Gastroesophageal sphincter (tissue), 4 donors: Measurements from ENCODE around the gene MFF. TPM values are rescaled to one million over a fixed set of nuclear protein-coding genes. Genes with fewer than 3 reads are reported as not detected.

Source experiments
- ATAC-seq: fragments of 150-250 bp; one replicate; pipeline ENCODE4 v1.9.1; 2016; ENCODE audit warnings: mild to moderate bottlenecking, moderate library complexity
- H3K27ac ChIP-seq, 4 donors: fragments of 200-600 bp; sonication (generic) in 3 of 4; 1 replicate in 3 of 4; 2 replicates in 1 of 4; pipeline ENCODE4 v1.5.1; 2016 to 2019
- H3K27me3 ChIP-seq: fragments of 200-600 bp; sonication (generic); one replicate; pipeline ENCODE4 v1.5.1; 2019
- H3K36me3 ChIP-seq, 2 donors: fragments of 200-600 bp; sonication (generic); one replicate each; pipeline ENCODE4 v1.5.1; 2019; ENCODE audit warnings: control low read depth in 1 of 2
- H3K4me1 ChIP-seq, 3 donors: fragments of 200-600 bp; sonication (generic); 1 replicate in 2 of 3; 2 replicates in 1 of 3; pipeline ENCODE4 v1.5.1; 2016 to 2019; ENCODE audit warnings: control low read depth in 2 of 3
- H3K4me3 ChIP-seq, 2 donors: fragments of 200-600 bp; sonication (generic); one replicate each; pipeline ENCODE4 v1.5.1; 2019; ENCODE audit warnings: mild to moderate bottlenecking in 1 of 2, moderate library complexity in 1 of 2
- H3K9me3 ChIP-seq, 3 donors: fragments of 200-600 bp; sonication (generic); one replicate each; pipeline ENCODE4 v1.5.1; 2017 to 2019; ENCODE audit warnings: control low read depth in 2 of 3
- EP300 ChIP-seq: sonication (generic); formaldehyde crosslinking; IDR thresholded peaks from one replicate; pipeline ENCODE4 v1.6.1; 2017; ENCODE audit warnings: antibody characterized with exemption, mild to moderate bottlenecking
- POLR2A ChIP-seq, 2 donors: fragments of 450-650 bp; IDR thresholded peaks; one replicate each; pipeline ENCODE4 v1.6.1; 2017; ENCODE audit warnings: antibody characterized with exemption in 2 of 2, mild to moderate bottlenecking in 2 of 2, moderate library complexity in 1 of 2
- POLR2AphosphoS5 ChIP-seq: sonication (generic); formaldehyde crosslinking; IDR thresholded peaks from one replicate; pipeline ENCODE4 v1.6.1; 2017; ENCODE audit warnings: antibody characterized with exemption
- WGBS, 2 donors: methylation state at CpG; one replicate each; pipeline ENCODE4 v1.1.5; 2018; ENCODE audit warnings: low coverage in 1 of 2; 5-methylcytosine and 5-hydroxymethylcytosine counted together
- total RNA-seq, 4 donors: library from RNA; depleted of rRNA; stranded (reverse); fragments of >200 nt; gene quantifications; one replicate each; pipeline ENCODE4 v1.1.0, GENCODE V29; 2016
- TF ChIP-seq, protein P1 (sequence below), 4 experiments: fragments of 200-600 bp in 2 of 4; fragments of 450-650 bp in 2 of 4; sonication (generic) in 1 of 4; IDR thresholded peaks; one replicate each; pipeline ENCODE4 v1.5.1; 2017 to 2019; ENCODE audit warnings: antibody characterized with exemption in 4 of 4, mild to moderate bottlenecking in 2 of 4, moderate library complexity in 2 of 4

MFF gene
- total RNA-seq, 4 donors from 2014 or later = 106 to 140 (median 118) TPM

DNA sequence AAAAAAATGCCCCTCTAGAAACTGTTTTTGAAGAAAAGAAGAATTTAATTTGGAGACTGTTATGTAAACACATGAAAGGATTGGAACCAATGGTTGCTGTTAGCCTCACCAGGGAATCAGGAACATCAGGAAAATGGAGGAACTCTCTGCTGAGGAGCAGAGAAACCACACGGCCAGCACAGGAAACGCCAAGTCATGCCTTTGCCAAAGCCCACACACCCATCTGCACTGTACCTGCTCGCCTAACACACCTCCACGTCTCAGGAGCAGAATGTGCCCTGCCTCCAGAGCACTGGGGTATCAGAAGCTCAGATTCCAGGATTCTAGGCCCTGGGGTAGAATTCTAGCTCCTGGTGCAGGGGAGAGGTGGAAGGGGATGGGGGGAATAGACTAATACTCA is 72.5 kb downstream of the MFF start:
- no peaks in the 10 kb centered on the region for H3K4me1 ChIP-seq
- ATAC-seq = no peak
- H3K4me3 ChIP-seq = no peak overlapping the region
- WGBS, 2 donors = 57 to 68% methylated on average over 4 of the region's 4 CpGs
- H3K27me3 ChIP-seq = no peaks in the 10 kb centered on the region
- TF ChIP-seq, protein P1, sequence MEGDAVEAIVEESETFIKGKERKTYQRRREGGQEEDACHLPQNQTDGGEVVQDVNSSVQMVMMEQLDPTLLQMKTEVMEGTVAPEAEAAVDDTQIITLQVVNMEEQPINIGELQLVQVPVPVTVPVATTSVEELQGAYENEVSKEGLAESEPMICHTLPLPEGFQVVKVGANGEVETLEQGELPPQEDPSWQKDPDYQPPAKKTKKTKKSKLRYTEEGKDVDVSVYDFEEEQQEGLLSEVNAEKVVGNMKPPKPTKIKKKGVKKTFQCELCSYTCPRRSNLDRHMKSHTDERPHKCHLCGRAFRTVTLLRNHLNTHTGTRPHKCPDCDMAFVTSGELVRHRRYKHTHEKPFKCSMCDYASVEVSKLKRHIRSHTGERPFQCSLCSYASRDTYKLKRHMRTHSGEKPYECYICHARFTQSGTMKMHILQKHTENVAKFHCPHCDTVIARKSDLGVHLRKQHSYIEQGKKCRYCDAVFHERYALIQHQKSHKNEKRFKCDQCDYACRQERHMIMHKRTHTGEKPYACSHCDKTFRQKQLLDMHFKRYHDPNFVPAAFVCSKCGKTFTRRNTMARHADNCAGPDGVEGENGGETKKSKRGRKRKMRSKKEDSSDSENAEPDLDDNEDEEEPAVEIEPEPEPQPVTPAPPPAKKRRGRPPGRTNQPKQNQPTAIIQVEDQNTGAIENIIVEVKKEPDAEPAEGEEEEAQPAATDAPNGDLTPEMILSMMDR (IDR thresholded peaks at IDR 0.05) = no peak
- no peak for TF ChIP-seq EP300
- H3K36me3 ChIP-seq = no peaks in the 10 kb centered on the region
- no peak overlapping the region for H3K27ac ChIP-seq
- no peaks in the 10 kb centered on the region for H3K9me3 ChIP-seq

DNA sequence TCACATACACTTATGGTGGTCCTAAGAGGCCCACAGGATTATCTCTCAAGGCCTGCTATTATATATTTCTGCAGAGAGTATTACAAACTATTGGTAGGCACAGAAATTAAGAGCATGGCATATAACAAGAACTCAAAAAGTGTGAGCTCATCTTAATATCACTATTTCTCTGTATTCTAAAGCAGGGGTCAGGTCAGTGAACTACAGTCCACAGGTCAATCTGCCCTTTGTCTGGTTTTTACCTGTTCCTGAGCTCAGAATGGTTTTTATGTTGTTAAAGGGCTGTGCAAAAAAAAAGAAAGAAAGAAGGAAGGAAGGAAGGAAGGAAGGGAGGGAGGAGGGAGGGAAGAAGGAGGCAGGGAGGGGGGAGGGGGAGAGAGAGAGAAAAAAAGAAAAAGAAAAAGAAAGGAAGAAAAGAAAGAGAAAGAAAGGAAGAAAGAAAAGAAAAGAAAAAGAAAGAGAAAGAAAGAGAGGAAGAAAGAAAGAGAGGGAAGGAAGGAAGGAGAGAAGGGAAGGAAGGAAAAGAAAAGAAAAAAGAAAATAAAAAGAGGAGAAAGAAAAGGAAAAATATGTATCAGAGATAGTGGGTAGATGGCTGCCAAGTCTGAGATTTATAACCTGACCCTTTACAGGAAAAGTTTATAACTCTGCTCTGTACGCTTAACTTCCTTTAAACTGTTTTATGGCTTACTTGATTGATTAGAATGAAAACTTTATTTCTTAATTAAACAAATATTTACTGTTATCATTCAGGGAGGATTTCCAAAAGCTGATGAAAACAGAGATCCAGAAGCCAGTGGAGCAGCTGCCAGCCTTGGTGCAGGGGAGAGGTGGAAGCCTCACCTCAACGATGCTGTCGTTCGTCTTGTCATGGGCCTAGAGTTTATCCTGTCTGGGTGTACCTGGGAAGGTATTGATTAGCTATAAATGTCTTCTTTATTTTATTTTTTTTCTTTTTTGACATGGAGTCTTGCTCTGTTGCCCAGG is 73.9 kb downstream of the MFF start:
- Histone ChIP-seq H3K4me1 (no peaks in the 10 kb centered on the region), H3K27ac (no peak overlapping the region), H3K36me3 (no peaks in the 10 kb centered on the region), H3K27me3 (no peaks in the 10 kb centered on the region), H3K4me3 (no peak overlapping the region), H3K9me3 (no peaks in the 10 kb centered on the region)
- ATAC-seq = no peak
- TF ChIP-seq POLR2A (IDR thresholded peaks at IDR 0.05) = no peak
- TF ChIP-seq POLR2AphosphoS5 = no peak
- TF ChIP-seq EP300 = no peak
- TF ChIP-seq, protein P1 (IDR thresholded peaks at IDR 0.05) = no peak
- 59 to 70% methylated on average over 4 of the region's 4 CpGs for WGBS, 2 donors

DNA sequence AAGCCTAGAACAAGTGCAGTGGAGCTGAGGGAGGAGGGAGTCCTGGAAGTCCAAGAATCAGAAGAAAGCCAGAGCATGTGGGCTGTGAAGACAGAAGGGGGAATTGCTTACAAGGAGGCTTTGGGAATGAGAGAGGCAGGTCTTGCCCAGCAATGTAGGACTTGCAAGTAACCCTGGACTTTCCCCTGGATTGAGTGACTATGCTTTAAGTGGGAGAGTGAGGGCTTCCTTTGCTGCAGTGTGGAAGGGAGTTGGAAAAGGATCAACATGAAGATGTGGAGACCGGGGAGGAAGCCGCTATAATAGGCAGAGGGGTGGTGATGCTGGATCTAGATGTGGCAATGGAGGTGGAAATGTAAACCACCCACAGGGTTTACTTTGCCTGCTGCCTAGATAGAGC is 76.5 kb downstream of the MFF start:
- Histone ChIP-seq H3K36me3 (no peaks in the 10 kb centered on the region), H3K27ac (no peak overlapping the region), H3K4me1 (peaks cover 0 to 11% (median 4%) of the 10 kb centered on the region in 3 donors), H3K9me3 (no peaks in the 10 kb centered on the region), H3K4me3 (no peak overlapping the region), H3K27me3 (no peaks in the 10 kb centered on the region)
- ATAC-seq = no peak
- WGBS, 2 donors = 32 to 93% methylated on average over 2 of the region's 2 CpGs
- no peak for TF ChIP-seq EP300

DNA sequence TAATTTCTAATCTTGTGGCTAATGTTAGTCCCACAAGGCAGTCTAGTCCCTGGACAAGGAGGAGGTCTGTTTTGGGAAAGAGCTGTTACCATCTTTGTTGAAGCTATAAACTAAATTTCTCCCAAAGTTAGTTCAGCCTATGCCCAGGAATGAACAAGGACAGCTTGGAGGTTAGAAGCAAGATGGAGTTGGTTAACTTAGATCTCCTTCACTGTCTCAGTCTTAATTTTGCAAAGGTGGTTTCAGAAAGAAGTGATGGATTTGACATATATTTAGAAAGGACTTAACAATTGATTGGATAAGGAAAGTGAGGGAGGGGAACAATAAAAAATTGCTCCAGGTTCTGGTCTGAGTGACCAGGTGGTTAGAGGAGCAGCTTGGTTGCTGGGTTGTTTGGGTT is 77.3 kb downstream of the MFF start:
- Histone ChIP-seq H3K4me1 (peaks cover 0 to 19% (median 5%) of the 10 kb centered on the region in 3 donors), H3K4me3 (no peak overlapping the region), H3K27ac (no peak overlapping the region), H3K9me3 (no peaks in the 10 kb centered on the region), H3K27me3 (no peaks in the 10 kb centered on the region), H3K36me3 (no peaks in the 10 kb centered on the region)
- TF ChIP-seq POLR2AphosphoS5 (no peak), POLR2A (IDR thresholded peaks at IDR 0.05) (no peak), EP300 (no peak)
- TF ChIP-seq, protein P1 (IDR thresholded peaks at IDR 0.05) = no peak
- no peak for ATAC-seq

DNA sequence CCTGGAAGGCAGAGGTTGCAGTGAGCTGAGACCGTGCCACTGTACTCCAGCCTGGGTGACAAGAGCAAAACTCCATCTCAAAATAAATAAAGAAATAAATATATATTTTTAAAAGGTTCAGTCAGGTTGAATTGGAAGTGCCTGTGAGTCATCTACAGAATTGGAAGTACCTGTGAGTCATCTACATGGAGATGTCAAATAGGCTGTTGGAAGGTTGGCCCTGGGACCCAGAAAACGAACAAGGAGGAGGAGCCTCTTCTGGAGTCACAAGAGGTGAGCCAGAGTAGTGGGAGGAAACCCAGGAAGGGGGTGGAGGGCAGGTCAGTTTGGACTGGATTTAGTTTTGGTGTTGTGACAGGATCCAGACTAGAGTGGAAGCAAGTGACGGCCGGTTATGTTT is 77.9 kb downstream of the MFF start:
- no peaks in the 10 kb centered on the region for H3K36me3 ChIP-seq
- H3K27me3 ChIP-seq = no peaks in the 10 kb centered on the region
- TF ChIP-seq POLR2A (IDR thresholded peaks at IDR 0.05) = no peak
- no peak for TF ChIP-seq EP300
- no peak for TF ChIP-seq POLR2AphosphoS5
- TF ChIP-seq, protein P1 (IDR thresholded peaks at IDR 0.05) = no peak
- H3K4me3 ChIP-seq = no peak overlapping the region
- 50% methylated on average over 4 of the region's 4 CpGs; no CpG with 5 or more reads in 1 of the 2 donors for WGBS, 2 donors
- no peak overlapping the region for H3K27ac ChIP-seq
- H3K9me3 ChIP-seq = no peaks in the 10 kb centered on the region
- peaks cover 0 to 19% (median 5%) of the 10 kb centered on the region in 3 donors for H3K4me1 ChIP-seq
- ATAC-seq = no peak
